SK-N-MC (cell line): ENCODE results near the gene NPAT.

Experiments
- EZH2 ChIP-seq: fragments of 200-600 bp; sonication (generic); IDR thresholded peaks from one replicate; pipeline ENCODE4 v1.6.1; 2017; ENCODE audit warnings: antibody characterized with exemption
- FOXP2 ChIP-seq: optimal IDR thresholded peaks from 2 replicates; pipeline ENCODE3; 2011; ENCODE audit warnings: mild to moderate bottlenecking, moderate library complexity; ENCODE audit not compliant: insufficient read depth; ENCODE audit errors: extremely low read length, control extremely low read depth
- POLR2AphosphoS5 ChIP-seq: IDR thresholded peaks from 2 replicates; pipeline ENCODE4 v1.6.1; 2012; ENCODE audit warnings: mild to moderate bottlenecking, low read depth, low read length, borderline replicate concordance

GRCh38 chr11:108167624-108168023 lies 54.8 kb downstream of the NPAT start:
- no peak for TF ChIP-seq POLR2AphosphoS5
- TF ChIP-seq EZH2: no peak
- TF ChIP-seq FOXP2: no peak
